ENCODE data around the gene SRM.

DNA sequence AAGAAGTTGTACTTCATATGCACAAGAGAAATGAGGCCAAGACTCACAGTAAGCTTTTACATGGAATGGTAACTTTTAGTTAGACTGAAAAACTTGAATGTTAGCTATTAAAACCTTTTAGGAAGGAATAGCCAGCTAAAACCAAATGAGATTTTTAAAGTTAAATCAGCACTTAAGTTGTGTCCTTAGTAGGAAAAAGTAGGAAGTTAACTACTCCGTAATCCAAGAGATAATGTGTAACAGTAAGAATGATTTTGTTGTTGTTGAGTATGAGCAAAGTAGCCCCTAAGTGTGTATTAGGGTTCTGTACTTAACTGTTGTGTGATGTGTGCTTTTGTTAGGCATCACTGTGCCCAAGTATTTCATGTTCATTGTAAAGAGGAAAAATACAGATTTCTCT, 34.2 kb downstream of the SRM start:
- TF ChIP-seq, protein P1, sequence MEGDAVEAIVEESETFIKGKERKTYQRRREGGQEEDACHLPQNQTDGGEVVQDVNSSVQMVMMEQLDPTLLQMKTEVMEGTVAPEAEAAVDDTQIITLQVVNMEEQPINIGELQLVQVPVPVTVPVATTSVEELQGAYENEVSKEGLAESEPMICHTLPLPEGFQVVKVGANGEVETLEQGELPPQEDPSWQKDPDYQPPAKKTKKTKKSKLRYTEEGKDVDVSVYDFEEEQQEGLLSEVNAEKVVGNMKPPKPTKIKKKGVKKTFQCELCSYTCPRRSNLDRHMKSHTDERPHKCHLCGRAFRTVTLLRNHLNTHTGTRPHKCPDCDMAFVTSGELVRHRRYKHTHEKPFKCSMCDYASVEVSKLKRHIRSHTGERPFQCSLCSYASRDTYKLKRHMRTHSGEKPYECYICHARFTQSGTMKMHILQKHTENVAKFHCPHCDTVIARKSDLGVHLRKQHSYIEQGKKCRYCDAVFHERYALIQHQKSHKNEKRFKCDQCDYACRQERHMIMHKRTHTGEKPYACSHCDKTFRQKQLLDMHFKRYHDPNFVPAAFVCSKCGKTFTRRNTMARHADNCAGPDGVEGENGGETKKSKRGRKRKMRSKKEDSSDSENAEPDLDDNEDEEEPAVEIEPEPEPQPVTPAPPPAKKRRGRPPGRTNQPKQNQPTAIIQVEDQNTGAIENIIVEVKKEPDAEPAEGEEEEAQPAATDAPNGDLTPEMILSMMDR (IDR thresholded peaks at IDR 0.05) = no peak
- no peak for TF ChIP-seq POLR2A (IDR thresholded peaks at IDR 0.05)
